GM21390 (cell line): ENCODE results near the gene ACOT7.
"Not testable (repeated sequence)": the region's sequence is repeated elsewhere in the genome, so short reads cannot be mapped to it uniquely, and the experiment has no call there.

Experiments
- ATAC-seq: cut with Tn5 transposase; IDR thresholded peaks from one replicate; pipeline ENCODE4 v1.9.1; 2021; ENCODE audit not compliant: unreplicated experiment

Gene ACOT7

GRCh38 chr1:6241887-6242740 lies 151.5 kb downstream of the ACOT7 start:
- ATAC-seq: no peak

- ATAC-seq: no peak
Observed at GRCh38 chr1:6241107-6241886, 152.3 kb downstream of the ACOT7 start.

- ATAC-seq: no peak
Observed at GRCh38 chr1:6239950-6240768, 153.4 kb downstream of the ACOT7 start.

GRCh38 chr1:6239213-6239752 lies 154.3 kb downstream of the ACOT7 start:
- ATAC-seq: no peak

- no peak for ATAC-seq
Observed at GRCh38 chr1:6237093-6237492, 156.5 kb downstream of the ACOT7 start.

- peak; percentile 26 for ATAC-seq
Observed at GRCh38 chr1:6235296-6235677, 158.3 kb downstream of the ACOT7 start.

GRCh38 chr1:6234502-6235295 lies 158.9 kb downstream of the ACOT7 start:
- no peak for ATAC-seq

- ATAC-seq: no peak
Observed at GRCh38 chr1:6233376-6233775, 160.2 kb downstream of the ACOT7 start.

GRCh38 chr1:6225651-6226050 lies 167.9 kb downstream of the ACOT7 start:
- ATAC-seq: no peak

GRCh38 chr1:6224718-6225117 lies 168.8 kb downstream of the ACOT7 start:
- ATAC-seq: no peak

- no peak for ATAC-seq
Observed at GRCh38 chr1:6223617-6224016, 169.9 kb downstream of the ACOT7 start.

- ATAC-seq: no peak
Observed at GRCh38 chr1:6222636-6223035, 170.9 kb downstream of the ACOT7 start.

GRCh38 chr1:6221210-6221784 lies 172.3 kb downstream of the ACOT7 start:
- no peak for ATAC-seq

- no peak for ATAC-seq
Observed at GRCh38 chr1:6220236-6220635, 173.3 kb downstream of the ACOT7 start.

- not testable (repeated sequence) for ATAC-seq
Observed at GRCh38 chr1:6219641-6220040, 173.9 kb downstream of the ACOT7 start.

GRCh38 chr1:6218375-6219164 lies 175.0 kb downstream of the ACOT7 start:
- no peak for ATAC-seq
